ENCODE results near the gene ENTREP1.

The ENTREP1 gene

DNA sequence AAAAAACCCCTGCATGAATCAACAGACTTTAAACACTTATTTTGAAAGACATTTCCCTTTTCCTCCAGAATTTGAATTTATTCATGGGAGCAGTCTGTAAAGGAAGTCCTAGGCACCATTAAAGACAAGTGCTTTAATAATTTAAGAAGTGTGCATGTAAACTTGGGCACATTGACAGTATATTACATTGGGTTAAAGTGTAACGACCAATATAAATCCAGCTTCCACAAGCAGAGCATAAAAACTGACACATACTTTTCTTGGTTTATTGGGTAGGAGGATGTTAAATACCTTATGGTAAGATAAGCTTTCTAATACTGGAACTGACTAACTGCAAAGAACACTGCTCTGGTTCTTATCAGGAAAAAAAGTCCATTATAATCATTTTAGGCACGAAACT lies 1.2 kb upstream of the ENTREP1 start:
- no peak for TF ChIP-seq POLR2AphosphoS5 (IDR thresholded peaks at IDR 0.05; ENCODE audit: low read depth, low read length)
- no peak for TF ChIP-seq SIN3A (IDR thresholded peaks at IDR 0.05; ENCODE audit: borderline replicate concordance, insufficient read depth, low read length)
- TF ChIP-seq TAF1 (IDR thresholded peaks at IDR 0.05; ENCODE audit: borderline replicate concordance, insufficient read depth, low read length) = no peak
- TF ChIP-seq, protein P1, sequence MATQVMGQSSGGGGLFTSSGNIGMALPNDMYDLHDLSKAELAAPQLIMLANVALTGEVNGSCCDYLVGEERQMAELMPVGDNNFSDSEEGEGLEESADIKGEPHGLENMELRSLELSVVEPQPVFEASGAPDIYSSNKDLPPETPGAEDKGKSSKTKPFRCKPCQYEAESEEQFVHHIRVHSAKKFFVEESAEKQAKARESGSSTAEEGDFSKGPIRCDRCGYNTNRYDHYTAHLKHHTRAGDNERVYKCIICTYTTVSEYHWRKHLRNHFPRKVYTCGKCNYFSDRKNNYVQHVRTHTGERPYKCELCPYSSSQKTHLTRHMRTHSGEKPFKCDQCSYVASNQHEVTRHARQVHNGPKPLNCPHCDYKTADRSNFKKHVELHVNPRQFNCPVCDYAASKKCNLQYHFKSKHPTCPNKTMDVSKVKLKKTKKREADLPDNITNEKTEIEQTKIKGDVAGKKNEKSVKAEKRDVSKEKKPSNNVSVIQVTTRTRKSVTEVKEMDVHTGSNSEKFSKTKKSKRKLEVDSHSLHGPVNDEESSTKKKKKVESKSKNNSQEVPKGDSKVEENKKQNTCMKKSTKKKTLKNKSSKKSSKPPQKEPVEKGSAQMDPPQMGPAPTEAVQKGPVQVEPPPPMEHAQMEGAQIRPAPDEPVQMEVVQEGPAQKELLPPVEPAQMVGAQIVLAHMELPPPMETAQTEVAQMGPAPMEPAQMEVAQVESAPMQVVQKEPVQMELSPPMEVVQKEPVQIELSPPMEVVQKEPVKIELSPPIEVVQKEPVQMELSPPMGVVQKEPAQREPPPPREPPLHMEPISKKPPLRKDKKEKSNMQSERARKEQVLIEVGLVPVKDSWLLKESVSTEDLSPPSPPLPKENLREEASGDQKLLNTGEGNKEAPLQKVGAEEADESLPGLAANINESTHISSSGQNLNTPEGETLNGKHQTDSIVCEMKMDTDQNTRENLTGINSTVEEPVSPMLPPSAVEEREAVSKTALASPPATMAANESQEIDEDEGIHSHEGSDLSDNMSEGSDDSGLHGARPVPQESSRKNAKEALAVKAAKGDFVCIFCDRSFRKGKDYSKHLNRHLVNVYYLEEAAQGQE (IDR thresholded peaks at IDR 0.05; ENCODE audit: insufficient read depth in 1 of 2, low read depth in 2 of 2, low read length in 2 of 2) = no peak
- no peak for TF ChIP-seq FOXP2 (optimal IDR thresholded peaks at IDR 0.05; ENCODE audit: borderline replicate concordance, extremely low read depth, extremely low read length, insufficient read depth)

GRCh38 chr9:69325409-69326212 lies 596 bp downstream of the ENTREP1 start:
- TF ChIP-seq, protein P1 (IDR thresholded peaks at IDR 0.05; ENCODE audit: insufficient read depth in 1 of 2, low read depth in 2 of 2, low read length in 2 of 2) = no peak
- TF ChIP-seq SIN3A (IDR thresholded peaks at IDR 0.05; ENCODE audit: borderline replicate concordance, insufficient read depth, low read length) (no peak), POLR2AphosphoS5 (IDR thresholded peaks at IDR 0.05; ENCODE audit: low read depth, low read length) (no peak), FOXP2 (optimal IDR thresholded peaks at IDR 0.05; ENCODE audit: borderline replicate concordance, extremely low read depth, extremely low read length, insufficient read depth) (no peak), TAF1 (IDR thresholded peaks at IDR 0.05; ENCODE audit: borderline replicate concordance, insufficient read depth, low read length) (no peak)

DNA sequence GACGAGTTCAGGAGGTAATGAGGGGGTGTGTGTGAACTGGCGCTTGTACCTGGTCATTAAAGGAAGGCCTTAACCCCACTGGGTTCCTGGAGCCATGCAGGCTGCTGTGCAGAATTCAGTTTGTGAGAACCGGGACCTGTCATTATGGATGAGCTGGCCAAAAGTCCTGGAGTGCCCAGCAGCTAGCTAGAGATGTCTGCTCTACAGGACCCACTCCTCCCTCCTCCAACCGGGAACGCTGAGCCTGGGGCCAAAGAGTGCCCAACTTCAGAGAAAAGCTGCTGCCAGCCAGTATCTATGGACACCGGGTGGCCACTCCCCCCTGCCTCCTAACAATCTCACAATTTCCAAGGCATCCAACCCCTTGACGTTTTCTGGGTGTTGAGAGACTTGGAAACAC lies 1.2 kb downstream of the ENTREP1 start:
- TF ChIP-seq, protein P1 (IDR thresholded peaks at IDR 0.05; ENCODE audit: insufficient read depth in 1 of 2, low read depth in 2 of 2, low read length in 2 of 2) = no peak
- TF ChIP-seq TAF1 (IDR thresholded peaks at IDR 0.05; ENCODE audit: borderline replicate concordance, insufficient read depth, low read length) (no peak), POLR2AphosphoS5 (IDR thresholded peaks at IDR 0.05; ENCODE audit: low read depth, low read length) (no peak), FOXP2 (optimal IDR thresholded peaks at IDR 0.05; ENCODE audit: borderline replicate concordance, extremely low read depth, extremely low read length, insufficient read depth) (no peak), SIN3A (IDR thresholded peaks at IDR 0.05; ENCODE audit: borderline replicate concordance, insufficient read depth, low read length) (no peak)

GRCh38 chr9:69330580-69330979 lies 5.6 kb downstream of the ENTREP1 start:
- TF ChIP-seq TAF1 (IDR thresholded peaks at IDR 0.05; ENCODE audit: borderline replicate concordance, insufficient read depth, low read length) = no peak

DNA sequence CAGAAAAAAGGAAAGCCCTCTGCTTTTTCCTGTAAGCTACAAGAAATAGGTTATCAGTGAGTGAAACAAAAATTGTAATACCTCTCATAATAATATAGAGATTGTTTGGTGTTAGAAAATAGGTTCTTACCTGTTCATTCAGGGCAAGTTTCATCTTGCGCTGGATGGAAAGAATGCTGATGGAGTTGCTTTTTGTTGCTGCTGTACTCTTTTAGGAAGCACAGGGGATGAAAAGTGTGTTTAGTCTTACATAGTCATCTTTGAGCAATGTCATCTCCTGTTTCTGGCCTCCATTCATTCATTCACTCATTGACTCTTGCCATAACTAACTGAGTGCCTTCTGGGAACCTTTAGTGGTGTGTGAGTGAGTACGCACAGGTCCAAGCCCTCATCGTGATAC lies 6.4 kb downstream of the ENTREP1 start:
- TF ChIP-seq FOXP2 (optimal IDR thresholded peaks at IDR 0.05; ENCODE audit: borderline replicate concordance, extremely low read depth, extremely low read length, insufficient read depth) (no peak), SIN3A (IDR thresholded peaks at IDR 0.05; ENCODE audit: borderline replicate concordance, insufficient read depth, low read length) (no peak), TAF1 (IDR thresholded peaks at IDR 0.05; ENCODE audit: borderline replicate concordance, insufficient read depth, low read length) (no peak), POLR2AphosphoS5 (IDR thresholded peaks at IDR 0.05; ENCODE audit: low read depth, low read length) (no peak)
- TF ChIP-seq, protein P1 (IDR thresholded peaks at IDR 0.05; ENCODE audit: insufficient read depth in 1 of 2, low read depth in 2 of 2, low read length in 2 of 2) = no peak
